RWPE1 (cell line): ENCODE results near the gene NT5C1A.

Experiments
- CTCF ChIA-PET: fragments of 350-600 bp; sonication (Branson Sonifier 250); formaldehyde crosslinking; extraction: SDS; loops from one replicate; lab custom pipeline; 2021; lab: Yijun Ruan, JAX
- POLR2A ChIA-PET: fragments of 400-600 bp; formaldehyde crosslinking; extraction: SDS; loops from one replicate; lab custom pipeline; 2020; ENCODE audit warnings: antibody characterized with exemption; ENCODE audit not compliant: low non-redundant PET; lab: Yijun Ruan, JAX
- DNase-seq: peaks from one replicate; pipeline ENCODE4 v3.0.0; 2012; ENCODE audit warnings: low spot score
- H3K27ac ChIP-seq: fragments of 450-650 bp; 2 replicates; pipeline ENCODE4 v1.5.1; 2017
- CTCF ChIP-seq: fragments of 450-650 bp; conservative IDR thresholded peaks from 2 replicates; pipeline ENCODE4 v1.5.1; 2017; ENCODE audit warnings: low read depth, mild to moderate bottlenecking

The NT5C1A gene

DNA sequence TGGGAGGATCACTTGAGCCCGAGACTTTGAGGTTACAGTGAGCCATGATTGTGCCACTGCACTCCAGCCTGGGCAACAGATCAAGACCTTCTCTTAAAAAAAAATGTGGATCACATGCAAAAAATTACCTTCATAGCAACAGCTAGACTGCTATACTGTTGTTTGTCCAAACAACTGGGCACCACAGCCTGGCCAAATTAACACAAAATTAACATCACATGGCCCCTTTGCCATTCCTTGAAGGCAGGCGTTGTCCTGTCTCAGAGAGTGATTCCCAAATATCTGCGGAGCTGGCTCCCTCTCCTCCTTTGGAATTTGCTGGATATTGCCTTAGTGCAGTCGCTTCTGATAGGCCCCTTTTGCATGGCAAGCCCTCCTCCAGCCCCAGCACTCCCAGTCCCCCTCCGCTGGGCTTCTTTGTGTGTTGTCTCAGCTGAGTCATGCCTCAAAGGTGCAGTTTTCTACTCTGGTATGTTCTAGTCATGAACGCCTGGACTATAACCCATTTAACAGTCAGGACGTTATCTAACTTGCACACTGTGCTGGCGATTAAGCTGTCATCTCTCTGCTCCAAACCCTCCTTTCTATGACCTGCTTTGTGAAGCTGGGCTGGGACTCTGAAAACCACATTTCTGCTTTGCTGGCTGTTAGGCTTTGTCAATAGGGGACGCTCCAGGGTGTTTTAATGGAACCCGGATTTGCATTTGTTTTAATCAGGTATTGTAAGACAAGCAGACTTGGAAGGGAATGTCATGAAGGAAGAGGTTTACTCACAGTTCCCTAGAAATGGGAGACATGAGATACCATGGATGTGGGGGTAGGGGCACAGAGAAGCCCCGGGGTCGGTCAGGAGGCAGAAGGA is 39.4 kb upstream of the NT5C1A start:
- ChIA-PET POLR2A (no interaction called here), CTCF (interaction anchor here (0.6 to 1.0 kb wide), 3 partner anchors 10 to 300 kb away, joined by 3 to 4 read pairs (median 3); no protein-coding TSS in a partner anchor)
- DNase-seq, result no peak
- no peak for TF ChIP-seq CTCF
- no peak overlapping the region for H3K27ac ChIP-seq

DNA sequence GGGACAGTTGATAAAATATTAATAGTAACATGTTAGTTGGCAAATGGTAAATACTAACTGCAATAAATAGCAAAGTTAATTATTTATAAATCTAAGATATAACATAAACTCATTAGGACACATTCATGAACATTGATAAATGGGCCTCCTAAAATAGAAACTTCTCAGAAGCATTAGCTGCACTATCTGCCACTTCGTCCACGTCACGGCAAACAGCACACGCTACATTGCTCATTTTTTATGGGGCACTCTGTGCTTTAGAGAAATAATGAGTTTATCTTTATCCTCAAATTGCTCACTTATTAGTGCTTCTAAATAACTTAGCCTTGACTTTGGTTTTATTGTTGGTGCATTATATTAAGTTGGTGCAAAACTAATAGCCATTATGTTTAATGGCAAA is 35.6 kb upstream of the NT5C1A start:
- DNase-seq, result no peak
- POLR2A ChIA-PET, result no interaction called here
- no peak for TF ChIP-seq CTCF
- H3K27ac ChIP-seq, result no peak overlapping the region
- CTCF ChIA-PET, result no interaction called here

DNA sequence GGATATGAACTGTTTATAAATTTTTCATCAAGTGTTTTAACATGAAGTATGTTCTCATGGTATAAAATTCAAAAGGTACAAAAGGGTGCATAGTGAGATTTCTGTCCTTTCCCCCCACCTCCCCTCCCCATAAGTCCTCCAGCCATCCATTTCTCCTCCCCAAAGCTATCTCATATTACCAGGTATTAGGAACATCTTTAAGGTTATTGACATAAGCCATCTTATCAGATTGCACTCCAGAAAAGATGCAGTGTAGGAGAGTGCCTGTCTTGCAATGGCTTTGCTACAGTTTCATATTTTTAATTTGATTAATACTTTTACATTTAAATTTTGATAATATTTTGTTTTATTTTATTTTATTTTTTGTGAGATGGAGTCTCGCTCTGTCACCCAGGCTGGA is 32.9 kb upstream of the NT5C1A start:
- ChIA-PET CTCF (interaction anchor here (0.6 to 0.7 kb wide), 3 partner anchors 64 to 602 kb away, joined by 3 to 4 read pairs (median 3); no protein-coding TSS in a partner anchor), POLR2A (no interaction called here)
- H3K27ac ChIP-seq, result no peak overlapping the region
- DNase-seq, result no peak
- no peak for TF ChIP-seq CTCF

GRCh38 chr1:39701049-39701439 is 29.1 kb upstream of the NT5C1A start:
- ChIA-PET CTCF (interaction anchor here (0.6 to 0.8 kb wide), 2 partner anchors 10 to 128 kb away, joined by 3 read pairs; no protein-coding TSS in a partner anchor), POLR2A (no interaction called here)
- H3K27ac ChIP-seq, result no peak overlapping the region
- DNase-seq, result no peak
- TF ChIP-seq CTCF, result no peak

DNA sequence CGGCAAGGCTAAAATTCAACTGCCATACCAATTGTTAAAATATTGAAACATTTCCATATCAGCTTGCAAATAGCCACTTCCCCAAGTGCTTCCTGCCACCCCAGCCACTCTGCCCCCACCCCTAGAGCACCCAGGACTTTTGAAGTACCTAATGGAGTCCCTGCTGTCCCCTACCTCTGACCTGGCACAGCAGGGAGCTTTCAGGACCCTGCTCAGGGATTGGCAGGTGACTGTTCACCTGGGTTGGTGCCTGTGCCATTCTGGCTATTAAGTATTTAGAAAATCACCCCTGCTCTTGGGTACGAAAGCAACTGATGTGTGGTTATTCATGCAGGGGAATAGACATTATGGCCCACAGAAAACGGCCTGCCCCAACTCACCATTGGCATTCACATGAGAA is 28.4 kb upstream of the NT5C1A start:
- ChIA-PET CTCF (interaction anchor here (0.7 kb wide), 1 partner anchor 27 kb away, joined by 3 read pairs; no protein-coding TSS in a partner anchor), POLR2A (no interaction called here)
- TF ChIP-seq CTCF, result no peak
- DNase-seq, result no peak
- H3K27ac ChIP-seq, result no peak overlapping the region

DNA sequence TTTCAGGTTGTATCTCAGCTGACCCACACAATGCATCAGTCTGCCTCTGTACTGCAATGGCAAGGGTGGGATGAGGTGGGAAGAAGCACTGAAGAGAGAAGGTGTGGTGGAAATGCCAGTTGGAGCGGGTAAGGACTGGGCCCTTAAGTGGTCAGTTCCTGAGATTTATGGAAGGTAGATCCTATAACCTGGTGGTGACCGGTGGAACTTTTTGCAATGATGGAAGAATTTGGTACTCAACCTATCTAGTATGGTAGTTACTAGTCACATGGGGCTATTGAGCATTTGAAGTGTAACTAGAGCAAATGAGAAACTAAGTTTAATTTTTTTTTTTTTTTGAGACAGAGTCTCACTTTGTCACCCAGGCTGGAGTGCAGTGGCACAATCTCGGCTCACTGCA is 27.5 kb upstream of the NT5C1A start:
- no peak overlapping the region for H3K27ac ChIP-seq
- CTCF ChIA-PET, result interaction anchor here (0.6 to 0.7 kb wide), 3 partner anchors 27 to 369 kb away, joined by 3 to 4 read pairs (median 3); no protein-coding TSS in a partner anchor
- no peak for DNase-seq
- POLR2A ChIA-PET, result no interaction called here
- no peak for TF ChIP-seq CTCF
